ENCODE measurements around the gene VPS35L. TPM values are rescaled to one million over a fixed set of nuclear protein-coding genes. Genes with fewer than 3 reads are reported as not detected.

VPS35L gene
- total RNA-seq, 1 donor from 2014 or later, result 6.8 TPM

DNA sequence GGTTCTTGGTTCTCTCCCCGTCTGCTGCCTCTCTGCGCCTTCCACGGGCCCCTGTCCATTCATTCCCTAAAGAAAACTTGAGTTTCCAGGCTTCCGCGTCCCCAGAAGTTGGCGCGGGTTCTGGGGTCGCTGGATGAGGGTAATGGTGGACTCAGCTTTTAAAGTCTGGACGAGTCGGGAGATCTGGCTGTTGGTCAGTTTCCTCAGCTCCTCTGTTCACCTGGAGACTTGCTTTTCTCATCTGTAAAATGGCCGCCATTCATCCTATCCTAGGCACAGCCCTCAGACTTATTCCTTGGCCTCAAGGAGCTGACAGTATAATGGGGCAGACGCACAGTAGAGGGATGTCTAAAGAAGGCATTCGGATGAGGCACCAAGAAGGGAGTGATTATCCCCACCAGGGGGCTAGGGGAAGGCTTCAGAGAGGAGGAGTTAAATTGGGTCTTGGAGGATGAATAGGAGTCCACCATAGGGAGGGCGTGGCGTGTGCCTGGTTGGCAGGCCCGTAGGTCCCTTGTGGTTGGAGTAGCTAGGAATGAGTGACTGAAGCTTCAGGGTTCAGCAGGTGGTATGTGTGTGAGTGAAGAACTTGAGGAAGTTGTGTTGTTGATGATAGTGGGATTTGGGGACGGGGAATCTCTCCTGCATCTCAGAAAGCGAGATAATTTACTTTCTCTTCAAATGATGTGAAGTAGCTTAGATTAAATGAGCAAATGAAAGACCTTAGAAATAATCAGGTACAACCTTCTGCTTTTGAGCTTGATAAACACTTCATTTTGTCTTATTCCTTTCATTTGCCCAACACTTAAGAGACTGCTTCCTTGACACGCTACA, 652 bp downstream of the VPS35L start:
- FAIRE-seq (no peak), DNase-seq (ENCODE audit: low read depth) (peak; percentile 24)
- H3K36me3 ChIP-seq (ENCODE audit: control insufficient read depth, insufficient read depth, low read length), result no peaks in the 10 kb centered on the region
- H3K27me3 ChIP-seq (ENCODE audit: control insufficient read depth, insufficient read depth, low read length), result no peaks in the 10 kb centered on the region
- TF ChIP-seq, protein P1, sequence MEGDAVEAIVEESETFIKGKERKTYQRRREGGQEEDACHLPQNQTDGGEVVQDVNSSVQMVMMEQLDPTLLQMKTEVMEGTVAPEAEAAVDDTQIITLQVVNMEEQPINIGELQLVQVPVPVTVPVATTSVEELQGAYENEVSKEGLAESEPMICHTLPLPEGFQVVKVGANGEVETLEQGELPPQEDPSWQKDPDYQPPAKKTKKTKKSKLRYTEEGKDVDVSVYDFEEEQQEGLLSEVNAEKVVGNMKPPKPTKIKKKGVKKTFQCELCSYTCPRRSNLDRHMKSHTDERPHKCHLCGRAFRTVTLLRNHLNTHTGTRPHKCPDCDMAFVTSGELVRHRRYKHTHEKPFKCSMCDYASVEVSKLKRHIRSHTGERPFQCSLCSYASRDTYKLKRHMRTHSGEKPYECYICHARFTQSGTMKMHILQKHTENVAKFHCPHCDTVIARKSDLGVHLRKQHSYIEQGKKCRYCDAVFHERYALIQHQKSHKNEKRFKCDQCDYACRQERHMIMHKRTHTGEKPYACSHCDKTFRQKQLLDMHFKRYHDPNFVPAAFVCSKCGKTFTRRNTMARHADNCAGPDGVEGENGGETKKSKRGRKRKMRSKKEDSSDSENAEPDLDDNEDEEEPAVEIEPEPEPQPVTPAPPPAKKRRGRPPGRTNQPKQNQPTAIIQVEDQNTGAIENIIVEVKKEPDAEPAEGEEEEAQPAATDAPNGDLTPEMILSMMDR (IDR thresholded peaks at IDR 0.05; ENCODE audit: insufficient read depth, low read length, severe bottlenecking), result peak; percentile 13
- H3K4me3 ChIP-seq (ENCODE audit: low read depth, low read length), result peak overlapping the region; percentile 60

DNA sequence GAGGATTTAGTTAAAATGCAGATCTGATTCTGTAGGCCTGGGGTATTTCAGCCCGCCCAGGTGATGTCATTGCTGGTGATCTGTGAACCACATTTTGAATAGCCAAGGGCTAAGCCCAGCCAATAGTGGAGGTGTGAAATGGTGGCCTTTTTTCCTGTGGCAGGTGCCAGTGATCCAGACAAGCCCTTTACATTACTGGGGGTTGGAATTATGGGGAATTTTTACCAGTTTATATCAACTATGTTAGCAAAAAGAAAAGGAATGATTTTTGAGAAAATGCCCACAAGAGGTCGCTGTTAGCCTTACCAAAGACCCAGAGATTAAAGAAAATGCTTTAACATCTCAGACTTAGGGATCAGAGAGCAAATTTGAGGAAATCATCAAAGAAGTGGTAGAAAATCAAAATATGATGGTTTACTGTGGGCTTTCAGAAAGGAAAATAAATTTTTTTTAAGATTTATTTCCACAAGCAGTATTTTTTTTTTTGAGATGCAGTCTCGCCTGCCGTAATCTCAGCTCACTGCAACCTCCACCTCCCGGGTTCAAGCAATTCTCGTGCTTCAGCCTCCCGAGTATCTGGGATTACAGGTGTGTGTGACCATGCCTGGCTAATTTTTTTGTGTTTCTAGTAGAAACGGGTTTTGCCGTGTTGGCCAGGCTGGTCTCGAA, 3.9 kb downstream of the VPS35L start:
- FAIRE-seq (no peak), DNase-seq (ENCODE audit: low read depth) (peak; percentile 45)
- no peak overlapping the region for H3K4me3 ChIP-seq (ENCODE audit: low read depth, low read length)
- H3K27me3 ChIP-seq (ENCODE audit: control insufficient read depth, insufficient read depth, low read length), result no peaks in the 10 kb centered on the region
- H3K36me3 ChIP-seq (ENCODE audit: control insufficient read depth, insufficient read depth, low read length), result no peaks in the 10 kb centered on the region
- TF ChIP-seq, protein P1 (IDR thresholded peaks at IDR 0.05; ENCODE audit: insufficient read depth, low read length, severe bottlenecking), result peak; percentile 34

DNA sequence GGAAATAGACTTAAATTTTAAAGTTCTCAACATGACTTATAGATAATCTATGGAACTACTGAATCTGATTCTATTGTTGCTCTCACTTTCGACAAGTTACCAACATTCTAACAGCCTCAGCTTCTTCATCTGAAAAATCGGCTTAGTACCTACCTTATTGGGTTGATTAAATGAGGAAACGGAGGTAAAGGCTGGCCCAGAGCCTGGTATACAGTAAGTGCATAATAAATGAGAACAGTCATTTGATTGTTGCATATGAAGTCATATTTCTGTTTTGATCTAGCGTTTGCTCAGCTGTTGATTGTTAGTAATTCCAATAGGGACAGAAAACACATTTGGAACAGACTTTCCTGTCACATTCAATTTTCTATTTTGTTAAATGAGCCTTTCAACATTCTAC, 4.6 kb downstream of the VPS35L start:
- H3K27me3 ChIP-seq (ENCODE audit: control insufficient read depth, insufficient read depth, low read length), result no peaks in the 10 kb centered on the region
- DNase-seq (ENCODE audit: low read depth), result no peak
- TF ChIP-seq, protein P1 (IDR thresholded peaks at IDR 0.05; ENCODE audit: insufficient read depth, low read length, severe bottlenecking), result no peak
- no peak overlapping the region for H3K4me3 ChIP-seq (ENCODE audit: low read depth, low read length)
- peaks cover under 1% of the 10 kb centered on the region for H3K36me3 ChIP-seq (ENCODE audit: control insufficient read depth, insufficient read depth, low read length)
- FAIRE-seq, result no peak

DNA sequence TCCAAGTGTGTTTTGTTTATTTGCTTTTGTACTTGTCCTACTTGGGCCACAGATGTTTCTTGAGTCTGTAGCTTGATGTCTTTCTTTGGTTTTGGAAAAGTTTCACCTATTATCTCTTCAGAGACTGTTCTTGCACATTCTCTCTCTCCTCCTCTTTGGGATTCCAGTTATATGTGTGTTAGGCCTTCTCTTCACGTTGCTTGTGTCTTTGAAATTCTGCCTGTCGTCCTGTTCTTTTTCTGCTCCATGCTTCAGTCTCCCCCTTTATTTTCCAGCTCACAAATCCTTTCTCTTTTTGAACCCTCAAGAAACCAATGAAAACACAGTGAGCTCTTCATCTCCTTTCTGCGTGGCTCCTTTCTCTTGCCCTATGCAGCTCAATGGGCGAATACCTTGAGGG, 7.9 kb downstream of the VPS35L start:
- H3K36me3 ChIP-seq (ENCODE audit: control insufficient read depth, insufficient read depth, low read length), result peaks cover 1% of the 10 kb centered on the region
- TF ChIP-seq, protein P1 (IDR thresholded peaks at IDR 0.05; ENCODE audit: insufficient read depth, low read length, severe bottlenecking), result no peak
- no peak for DNase-seq (ENCODE audit: low read depth)
- no peak overlapping the region for H3K4me3 ChIP-seq (ENCODE audit: low read depth, low read length)
- H3K27me3 ChIP-seq (ENCODE audit: control insufficient read depth, insufficient read depth, low read length), result no peaks in the 10 kb centered on the region
- FAIRE-seq, result no peak

DNA sequence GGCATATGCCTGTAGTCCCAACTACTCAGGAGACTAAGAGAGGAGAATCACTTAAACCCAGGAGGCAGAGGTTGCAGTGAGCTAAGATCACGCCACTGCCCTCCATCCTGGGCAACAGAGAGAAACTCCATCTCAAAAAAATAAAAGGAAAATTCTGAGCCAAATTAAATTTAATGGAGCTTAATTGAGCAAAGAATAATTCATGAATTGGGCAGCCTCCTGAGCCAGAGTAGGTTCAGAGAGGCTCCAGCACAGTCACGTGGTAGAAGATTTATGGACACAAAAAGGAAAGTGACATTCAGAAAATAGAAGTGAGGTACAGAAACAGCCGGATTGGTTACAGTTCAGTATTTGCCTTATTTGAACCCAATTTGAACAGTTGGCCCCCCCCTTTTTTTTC, 10.9 kb downstream of the VPS35L start:
- DNase-seq (ENCODE audit: low read depth) (no peak), FAIRE-seq (no peak)
- Histone ChIP-seq H3K4me3 (ENCODE audit: low read depth, low read length) (no peak overlapping the region), H3K36me3 (ENCODE audit: control insufficient read depth, insufficient read depth, low read length) (peaks cover 6% of the 10 kb centered on the region), H3K27me3 (ENCODE audit: control insufficient read depth, insufficient read depth, low read length) (no peaks in the 10 kb centered on the region)
- TF ChIP-seq, protein P1 (IDR thresholded peaks at IDR 0.05; ENCODE audit: insufficient read depth, low read length, severe bottlenecking), result no peak

Data from bronchial epithelial cell (primary cell).